NCI-H187 (cell line): ENCODE results near the gene S100B.

Experiments used
- DNase-seq, 2 experiments: peaks; one replicate each; lab custom pipeline; 2025; lab: John Stamatoyannopoulos, UW

The S100B gene

DNA sequence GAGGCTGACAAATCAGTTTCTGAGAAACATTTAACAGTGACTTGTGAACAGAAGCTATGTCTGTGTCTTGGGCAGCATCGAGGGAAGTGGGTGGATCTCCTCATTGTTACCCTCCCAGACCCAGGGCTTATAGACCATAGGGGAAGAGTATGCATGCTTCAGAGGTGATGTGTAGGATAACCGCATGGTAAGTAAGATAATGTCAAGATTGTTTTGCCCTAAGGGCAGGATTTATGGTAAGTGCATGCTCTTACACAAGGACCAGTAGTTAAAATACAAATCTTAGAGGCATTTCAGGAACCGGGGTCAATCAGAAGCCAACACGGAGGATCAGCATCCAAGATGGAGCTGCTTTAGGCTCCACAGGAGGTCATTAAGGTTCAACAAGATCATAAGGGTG is 22.8 kb upstream of the S100B start:
- no peak for DNase-seq

DNA sequence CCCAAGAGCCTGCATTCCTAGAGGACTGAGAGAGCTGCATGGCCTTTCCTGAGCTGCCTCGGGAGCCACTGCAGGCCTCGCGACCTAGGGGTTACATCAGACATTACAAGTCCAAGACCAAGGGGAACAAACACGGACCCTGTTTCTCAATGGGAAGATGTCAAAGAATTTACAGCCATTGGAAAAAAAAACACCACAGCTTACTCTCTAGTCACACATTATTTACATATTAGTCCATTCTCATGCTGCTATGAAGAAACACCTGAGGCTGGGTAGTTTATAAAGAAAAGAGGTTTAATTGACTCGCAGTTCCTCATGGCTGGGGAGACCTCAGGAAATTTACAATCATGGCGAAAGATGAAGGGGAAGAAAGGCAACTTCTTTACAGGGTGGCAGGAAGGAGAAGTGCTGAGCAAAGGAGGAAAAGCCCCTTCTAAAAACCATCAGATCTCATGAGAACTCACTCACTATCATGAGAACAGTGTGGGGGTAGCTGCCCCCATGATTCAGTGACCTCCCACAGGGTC is 22.2 kb upstream of the S100B start:
- no peak for DNase-seq

DNA sequence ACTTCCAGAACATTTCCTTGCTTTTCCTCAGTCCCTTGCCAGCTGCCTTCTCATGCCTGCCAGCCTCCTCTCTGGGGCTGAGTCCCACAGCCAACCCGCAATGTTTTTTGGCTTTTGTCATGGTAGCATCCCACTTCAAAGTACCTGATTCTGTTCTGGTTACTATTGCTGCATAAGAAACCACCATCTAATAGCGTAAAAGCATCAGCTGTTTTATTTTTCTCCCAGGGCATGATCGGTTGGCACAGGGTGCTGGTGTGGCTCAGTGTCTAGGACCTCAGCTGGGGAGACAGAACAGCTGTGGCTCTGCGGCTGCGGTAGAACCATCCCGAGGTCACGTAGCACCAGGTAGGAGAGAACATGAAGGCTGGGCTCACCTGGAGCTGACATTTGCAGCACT is 21.7 kb upstream of the S100B start:
- DNase-seq = no peak

DNA sequence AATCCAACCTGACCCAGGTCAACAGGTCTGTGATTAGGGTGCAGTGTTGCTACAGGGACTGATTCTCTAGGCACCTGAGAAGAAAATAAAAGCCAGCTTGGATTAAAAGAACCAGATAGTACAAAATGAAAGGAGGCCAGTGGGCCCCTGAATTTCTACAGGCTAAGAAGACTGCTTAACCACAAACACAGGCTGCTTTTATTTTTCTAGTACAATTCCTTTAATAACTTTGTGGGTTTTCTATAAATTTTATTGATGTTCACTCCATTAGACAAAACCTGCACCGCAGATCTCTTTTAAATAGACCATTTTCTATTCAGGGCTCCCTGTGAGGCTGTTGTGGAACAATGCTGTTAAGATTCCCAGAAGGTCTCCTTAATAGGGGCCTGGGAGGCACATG is 20.9 kb upstream of the S100B start:
- DNase-seq = no peak

DNA sequence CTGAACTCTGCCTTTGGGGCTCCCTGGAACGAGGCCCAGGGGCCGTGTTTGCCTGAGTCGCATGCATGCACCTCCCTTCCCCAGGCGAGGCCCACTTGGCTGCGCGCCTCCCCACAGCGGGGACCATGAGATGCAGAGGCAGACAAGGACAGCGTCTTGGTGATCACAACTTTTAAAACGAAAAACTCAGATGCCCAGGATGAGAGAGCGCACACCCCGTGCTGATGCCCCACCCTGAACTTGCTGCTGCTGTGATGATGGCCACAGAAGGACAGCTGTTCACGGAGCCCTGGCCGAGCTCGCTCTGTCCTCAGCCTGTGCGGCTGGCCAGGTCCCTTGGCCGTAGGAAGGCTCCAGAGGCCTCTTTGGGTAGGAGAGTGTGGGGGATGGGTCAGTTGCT is 19.2 kb upstream of the S100B start:
- DNase-seq = no peak

DNA sequence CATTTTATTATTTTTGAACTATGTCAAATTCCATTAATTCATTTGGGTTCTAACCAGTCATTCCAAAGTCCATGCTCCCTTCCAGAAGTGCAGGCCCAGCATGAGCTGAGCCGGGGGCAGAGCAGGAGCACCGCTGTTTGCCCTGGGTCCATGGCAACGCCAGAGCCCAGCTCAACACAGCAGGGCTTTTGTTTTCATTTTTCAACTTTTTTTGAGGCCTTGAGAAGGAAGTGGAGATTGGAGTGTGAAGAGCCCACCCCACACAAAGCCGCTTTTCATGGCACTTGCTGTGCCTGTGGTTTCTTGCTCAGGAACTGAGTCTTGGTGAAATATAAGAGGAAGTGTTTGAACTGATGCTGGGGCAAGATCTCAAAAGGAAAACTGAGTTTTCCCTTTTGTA is 17.3 kb upstream of the S100B start:
- DNase-seq = no peak

DNA sequence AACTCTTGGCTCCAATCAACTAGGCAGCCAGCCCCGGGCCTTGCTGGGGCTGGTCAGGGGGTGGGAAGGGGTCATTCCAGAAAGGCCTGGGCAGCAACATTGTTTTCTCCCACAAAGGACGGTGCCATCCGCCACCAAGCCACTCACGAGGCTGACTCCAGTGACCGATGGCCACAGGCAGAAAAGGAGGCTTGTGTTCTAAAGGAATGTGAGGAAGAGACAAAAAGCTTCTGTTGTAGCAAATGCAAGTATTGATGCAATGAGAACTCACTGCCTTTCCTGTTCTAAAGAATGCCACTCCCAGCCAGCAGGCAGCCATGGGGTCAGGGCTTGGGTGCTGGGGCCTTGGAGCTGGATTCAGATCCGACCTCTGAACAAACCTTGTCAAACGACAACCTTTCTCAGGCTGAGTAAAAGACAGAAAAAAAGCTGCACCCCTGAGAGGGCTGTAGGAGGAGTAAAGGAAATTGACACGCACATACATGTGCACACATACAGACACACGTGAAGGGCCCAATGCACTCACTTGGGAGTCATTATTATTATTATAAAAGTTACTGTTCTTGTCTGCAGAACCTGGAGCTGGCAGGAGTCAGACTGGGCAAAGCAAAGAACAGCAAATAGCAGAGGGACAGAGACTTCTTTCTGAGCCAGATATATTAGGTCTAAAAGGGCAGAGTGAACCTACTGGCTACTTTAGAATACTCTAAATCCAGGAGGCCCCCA is 16.7 kb upstream of the S100B start:
- no peak for DNase-seq

DNA sequence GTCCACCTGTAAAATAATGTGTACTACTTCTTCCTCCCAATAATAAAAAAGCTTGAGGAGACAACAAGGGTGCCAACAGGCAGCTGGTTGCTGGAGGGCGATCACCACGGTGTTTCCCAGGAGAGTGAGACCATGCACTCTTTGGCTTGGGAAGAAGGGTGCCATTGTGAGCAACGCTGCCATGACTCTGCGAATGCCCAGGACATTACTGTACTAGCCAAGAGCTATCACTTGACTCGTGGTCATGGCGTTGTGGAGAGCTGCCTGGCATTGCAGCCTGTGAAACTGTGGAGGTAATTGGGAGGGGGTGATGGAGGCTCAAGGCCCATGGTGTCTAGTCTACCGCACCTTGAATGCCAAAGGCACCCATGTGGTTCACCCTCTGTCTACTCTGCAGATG is 16.0 kb upstream of the S100B start:
- no peak for DNase-seq

DNA sequence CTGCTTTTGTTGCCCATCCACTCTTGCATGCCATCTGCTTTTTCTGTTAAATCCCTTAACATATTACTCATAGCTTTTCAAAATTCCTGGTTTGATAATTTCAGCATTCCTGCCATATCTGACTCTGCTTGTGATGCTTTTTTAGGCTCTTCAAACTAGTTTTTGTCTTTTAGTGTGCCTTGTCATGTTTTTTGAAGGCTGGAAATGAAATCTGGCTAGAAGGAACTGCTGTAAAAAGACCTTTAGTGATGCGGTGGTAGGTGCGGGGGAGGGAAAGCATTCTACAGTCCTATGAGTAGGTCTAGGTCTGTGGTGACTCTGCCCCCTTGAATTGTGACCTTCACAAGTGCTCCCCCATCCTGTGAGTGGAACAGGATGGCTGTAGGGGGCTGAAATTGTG is 15.0 kb upstream of the S100B start:
- no peak for DNase-seq

DNA sequence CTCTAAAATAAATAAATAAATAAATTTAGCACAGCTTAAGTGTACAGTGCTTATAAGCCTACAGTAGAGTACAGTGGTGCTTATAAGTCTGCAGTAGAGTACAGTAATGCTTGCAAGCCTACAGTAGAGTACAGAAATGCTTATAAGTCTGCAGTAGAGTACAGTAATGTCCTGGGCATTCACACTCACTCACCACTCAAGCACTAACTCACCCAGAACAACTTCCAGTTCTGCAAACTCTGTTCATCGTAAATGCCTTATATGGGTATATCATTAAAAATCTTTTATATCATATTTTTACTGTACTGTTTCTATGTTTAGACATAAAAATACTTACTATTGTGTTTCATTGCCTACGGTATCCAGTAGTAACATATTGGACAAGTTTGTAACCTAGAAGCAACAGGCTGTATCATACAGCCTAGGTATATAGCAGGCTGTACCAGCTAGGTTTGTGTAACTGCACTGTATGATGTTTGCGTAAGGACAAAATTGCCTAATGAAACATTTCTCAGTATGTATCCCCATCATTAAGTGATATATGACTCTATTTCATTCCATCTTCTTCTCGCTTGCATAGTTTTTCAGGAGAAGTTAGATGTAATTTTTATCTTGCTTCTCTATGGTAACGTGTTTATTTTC is 14.0 kb upstream of the S100B start:
- no peak for DNase-seq

DNA sequence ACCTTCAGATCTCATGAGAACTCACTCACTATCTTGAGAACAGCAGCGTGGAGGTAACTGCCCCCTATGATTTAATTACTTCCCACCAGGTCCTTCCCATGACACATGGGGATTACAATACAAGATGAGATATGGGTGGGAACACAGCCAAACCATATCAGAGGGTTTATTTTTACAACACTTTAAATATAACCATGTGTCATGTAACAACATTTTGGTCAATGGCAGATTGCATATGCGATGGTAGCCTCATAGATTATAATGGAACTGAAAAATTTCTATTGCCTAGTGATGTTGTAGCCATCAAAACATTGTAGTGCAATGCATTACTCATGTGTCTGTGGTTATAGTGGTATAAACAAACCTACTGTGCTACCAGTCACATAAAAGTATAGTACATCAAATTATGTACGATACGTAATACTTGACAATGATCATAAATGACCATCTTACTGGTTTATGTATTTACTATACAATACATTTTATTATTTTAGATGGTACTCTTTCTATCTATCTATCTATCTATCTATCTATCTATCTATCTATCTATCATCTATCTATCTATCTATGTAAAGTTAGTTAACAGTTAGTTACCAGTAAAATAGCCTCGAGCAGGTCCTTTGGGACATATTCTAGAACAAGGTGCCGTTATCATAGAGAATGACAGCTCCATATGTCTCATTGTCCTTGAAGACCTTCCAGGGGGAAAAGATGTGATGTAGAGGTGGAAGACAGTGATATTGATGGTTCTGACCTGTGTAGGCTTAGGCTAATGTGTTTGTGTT is 12.6 kb upstream of the S100B start:
- no peak for DNase-seq

DNA sequence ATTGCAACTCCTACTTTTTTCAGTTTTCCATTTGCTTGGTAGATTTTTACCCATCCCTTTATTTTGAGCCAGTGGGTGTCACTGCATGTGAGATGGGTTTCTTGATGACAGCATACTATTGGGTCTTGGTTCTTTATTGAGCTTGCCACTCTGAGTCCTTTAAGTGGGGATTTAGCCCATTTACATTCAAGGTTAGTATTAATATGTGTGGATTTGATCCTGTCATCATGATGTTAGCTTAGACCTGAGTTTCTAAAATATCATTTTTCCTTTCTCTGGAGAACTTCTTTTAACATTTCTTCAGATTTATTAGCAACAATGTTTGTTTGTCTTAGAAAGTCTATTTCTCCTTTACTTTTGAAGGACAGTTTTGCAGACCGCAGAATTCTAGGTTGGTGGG is 11.8 kb upstream of the S100B start:
- no peak for DNase-seq

DNA sequence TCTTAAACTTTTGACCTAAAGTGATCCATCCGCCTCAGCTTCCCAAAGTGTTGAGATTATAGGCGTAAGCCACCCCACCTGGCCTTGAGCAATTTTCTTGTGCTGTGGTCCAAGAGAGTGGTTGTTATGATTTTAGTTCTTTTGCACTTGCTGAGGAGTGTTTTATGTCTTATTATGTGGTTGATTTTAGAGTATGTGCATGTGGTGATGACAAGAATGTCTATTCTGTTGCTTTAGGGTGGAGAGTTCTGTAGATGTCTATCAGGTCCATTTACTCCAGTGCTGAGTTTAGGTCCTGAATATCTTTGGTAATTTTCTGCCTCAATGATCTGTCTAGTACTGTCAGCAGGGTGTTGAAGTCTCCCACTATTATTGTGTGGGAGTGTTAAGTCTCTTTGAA is 11.2 kb upstream of the S100B start:
- DNase-seq = no peak

DNA sequence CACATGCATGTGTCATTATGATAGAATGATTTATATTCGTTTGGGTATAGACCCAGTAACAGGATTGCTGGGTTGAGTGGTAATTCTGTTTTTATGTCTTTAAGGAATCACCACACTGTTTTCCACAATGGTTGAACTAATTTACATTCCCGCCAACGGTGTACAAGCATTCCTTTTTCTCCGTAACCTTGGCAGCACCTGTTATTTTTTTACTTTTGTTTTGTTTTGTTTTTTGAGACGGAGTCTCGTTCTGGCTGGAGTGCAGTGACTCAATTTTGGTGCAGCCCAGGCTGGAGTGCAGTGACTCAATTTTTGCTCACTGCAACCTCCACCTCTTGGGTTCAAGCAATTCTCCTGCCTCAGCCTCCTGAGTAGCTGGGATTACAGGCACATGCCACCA is 8.5 kb upstream of the S100B start:
- no peak for DNase-seq

DNA sequence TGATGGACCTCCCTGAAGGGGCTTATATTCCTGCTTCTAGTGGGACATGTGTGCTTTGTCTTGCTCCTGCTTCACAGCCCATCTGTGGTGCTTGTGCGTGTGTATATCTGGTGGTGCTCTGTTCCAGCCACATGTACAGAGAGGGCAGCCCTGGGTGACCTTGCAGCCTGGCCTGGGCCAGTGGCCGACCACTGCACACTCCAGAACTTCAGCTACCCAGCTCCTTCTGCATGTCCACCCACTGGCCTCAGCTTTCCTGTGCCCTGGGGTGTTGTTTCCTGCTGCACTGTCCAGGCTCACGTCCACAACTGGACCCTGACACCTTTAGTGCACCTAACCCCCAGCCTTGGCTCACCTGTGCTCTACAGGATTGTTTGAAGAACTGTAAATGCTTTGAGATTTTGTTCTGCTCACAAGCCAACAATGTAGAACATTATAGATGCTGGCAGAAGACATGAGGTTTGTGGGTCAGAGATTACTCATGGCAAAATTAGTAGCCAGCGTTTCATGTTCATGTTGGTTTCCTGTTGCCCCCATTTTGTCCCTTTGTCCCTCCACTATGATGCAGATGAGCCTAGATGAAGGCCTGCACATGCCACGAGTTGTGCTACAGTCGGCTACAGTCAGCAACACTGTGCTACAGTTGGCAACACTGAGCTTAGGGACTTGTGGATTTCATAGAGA is 5.3 kb upstream of the S100B start:
- DNase-seq = no peak

DNA sequence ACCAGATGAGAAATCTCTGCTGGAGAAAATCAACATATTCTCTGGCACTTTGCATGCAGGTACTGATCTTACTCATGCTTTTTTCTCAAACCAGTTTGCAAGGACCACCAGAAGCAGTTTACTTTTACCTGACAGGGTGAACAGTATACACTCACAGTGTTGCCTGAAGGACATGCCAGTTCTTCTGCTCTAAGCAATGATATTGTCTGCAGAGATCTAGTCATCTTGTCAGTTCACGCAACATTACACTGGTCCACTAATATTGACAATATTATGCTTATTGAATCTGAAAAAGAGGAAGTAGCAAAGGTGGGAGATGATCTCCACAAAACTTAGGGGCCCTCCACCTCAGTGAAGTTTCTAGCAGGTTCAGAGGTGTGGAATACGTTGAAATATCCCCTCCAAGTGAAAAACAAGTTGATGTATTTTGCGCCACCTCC is 3.8 kb upstream of the S100B start:
- no peak for DNase-seq

DNA sequence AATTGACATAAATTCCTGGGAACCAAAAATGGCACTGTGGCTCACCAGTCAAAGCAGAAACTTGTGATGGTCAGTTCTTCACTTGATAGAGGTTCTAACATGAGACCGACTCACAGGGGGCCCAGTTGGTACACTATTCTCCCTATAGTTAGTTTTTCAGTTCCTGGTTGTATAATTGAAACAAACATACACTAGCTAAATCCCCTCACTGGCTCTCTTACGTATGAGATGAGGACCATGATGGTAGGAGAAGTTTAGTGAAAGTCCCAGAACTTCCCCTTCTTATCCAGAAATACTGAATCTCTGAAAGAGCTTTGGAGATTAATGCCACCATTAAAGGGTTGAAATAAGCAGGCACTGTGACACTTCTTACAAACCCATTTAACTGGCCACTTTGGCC is 2.8 kb upstream of the S100B start:
- no peak for DNase-seq

DNA sequence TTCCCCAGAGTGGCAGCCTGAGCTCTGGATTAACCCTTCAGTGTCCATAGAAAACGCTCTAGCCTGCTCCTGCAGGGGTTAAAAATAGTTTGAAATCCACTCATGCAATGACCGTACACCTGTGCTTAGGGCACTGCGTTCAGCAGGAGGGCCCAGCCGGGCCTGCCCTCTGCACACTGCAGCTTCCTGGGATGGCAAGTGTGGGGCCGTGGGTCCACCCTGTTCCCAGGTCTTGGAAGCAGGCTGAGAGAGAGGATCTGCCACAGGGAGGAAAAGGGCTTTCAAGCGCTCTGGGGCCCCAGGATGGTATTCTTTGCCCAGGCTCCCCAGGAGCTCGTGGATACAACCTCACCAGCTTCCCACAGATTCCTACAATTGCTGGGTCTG is 1.5 kb upstream of the S100B start:
- no peak for DNase-seq

DNA sequence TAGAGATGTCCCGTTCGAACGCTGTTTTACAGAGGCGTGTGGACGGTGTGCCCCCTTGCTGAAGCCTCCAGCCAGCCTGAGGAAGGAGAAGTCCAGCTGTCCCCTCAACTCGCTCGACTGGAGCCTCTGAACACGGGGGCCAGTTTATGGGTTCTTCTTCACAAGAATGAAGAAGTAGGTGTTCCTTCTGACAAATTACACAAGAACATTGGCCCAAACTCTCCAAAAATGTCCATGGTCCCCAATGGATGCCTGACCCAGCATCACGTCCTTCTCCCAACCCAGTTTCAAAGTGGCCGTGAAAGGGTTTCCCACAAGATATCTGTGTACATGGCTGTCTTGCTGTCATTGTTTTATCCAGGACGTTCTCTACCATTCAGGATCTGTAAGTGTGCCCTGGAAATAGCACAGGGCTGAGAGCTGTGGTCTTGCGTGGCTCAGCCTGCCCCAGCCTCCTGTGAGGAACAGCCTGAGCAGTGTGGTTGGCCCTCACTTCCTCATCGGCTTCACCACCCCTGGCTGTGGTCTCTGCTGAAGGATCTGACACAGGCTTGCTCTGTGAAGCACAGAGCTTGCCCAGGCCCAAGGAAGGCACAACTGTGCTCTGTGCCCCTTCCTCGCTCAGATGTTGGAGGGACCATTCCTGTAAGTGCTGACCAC is 1.0 kb upstream of the S100B start:
- DNase-seq = no peak

DNA sequence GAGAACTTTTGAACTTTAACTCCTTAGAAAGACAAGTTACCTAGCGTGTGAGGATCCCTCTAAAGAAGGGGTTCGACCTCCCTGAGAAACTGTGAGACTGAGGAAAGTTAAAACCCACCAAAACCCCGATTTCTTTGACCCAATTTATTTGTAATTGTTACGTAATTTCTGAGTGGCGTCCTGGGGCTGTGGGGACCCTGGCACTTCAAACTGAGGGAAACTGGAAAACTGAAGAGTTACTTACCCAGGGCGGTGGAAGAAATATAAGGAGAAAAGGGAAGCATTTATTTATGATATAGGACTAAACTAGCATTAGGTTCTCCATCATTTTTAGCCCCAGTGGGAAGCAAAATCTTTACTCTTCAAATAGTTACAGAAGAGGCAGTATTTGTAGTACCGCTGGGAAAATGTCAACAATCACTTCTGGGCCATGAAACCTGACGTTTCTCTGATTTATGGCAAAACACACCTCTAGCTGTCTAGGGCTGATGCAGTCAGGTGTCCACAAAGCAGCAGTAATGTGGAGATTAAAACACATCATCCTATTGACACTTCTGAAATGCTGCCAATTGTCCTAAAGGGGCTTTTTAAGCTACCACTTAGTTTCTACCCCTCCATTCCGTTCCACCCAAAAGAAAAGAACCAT is 430 bp downstream of the S100B start:
- no peak for DNase-seq

DNA sequence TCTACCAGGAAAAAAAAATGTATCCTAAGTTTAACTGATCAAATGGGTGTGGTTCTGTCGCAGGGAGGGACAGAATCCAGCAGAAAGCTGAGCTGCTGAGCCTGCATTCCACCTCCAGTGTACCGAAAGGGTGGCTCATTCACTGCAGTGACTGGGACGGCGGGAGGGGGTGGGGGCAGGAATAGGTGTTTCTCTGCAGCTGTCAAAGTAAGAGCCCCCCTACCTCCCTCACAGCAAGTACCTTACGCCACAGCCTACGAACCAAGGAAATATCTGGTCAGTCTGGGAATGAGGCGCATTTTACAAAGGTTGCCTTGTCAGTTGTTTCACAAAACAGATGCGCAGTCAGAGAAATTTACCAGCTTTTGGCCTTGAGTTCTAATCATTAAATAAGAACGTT is 1.7 kb downstream of the S100B start:
- DNase-seq = no peak
